Measurements from ENCODE around the gene LRP8. TPM values are rescaled to one million over a fixed set of nuclear protein-coding genes. Genes with fewer than 3 reads are reported as not detected.

LRP8 gene
- total and polyA plus RNA-seq, 4 donors, result 0.15 to 0.75 (median 0.29) TPM

DNA sequence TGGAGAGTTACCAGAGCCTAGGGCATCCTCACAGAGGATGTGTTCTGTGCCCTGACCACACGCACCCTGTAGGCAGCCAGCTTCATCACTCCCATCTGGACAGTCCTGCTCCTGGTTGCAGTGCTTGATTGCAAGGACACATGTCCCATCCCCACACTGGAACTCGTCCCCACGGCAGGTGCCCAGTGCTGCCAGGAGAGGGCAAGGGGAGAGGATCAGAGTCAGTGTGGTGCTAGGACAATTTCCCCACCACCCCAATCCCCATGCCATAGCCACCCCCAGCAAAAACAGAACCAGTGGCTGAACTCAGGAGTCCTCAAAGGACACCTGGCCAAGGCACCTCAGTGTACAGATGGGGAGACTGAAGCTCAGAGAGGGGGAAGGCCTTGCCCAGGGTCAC lies 52.3 kb downstream of the LRP8 start:
- no peak overlapping the region for H3K4me3 ChIP-seq (ENCODE audit: low read depth in 1 of 3, low read length in 3 of 3)
- no peaks in the 10 kb centered on the region for H3K36me3 ChIP-seq (ENCODE audit: control insufficient read depth in 4 of 4, insufficient read depth in 3 of 4, low read depth in 1 of 4, low read length in 3 of 4)
- no peaks in the 10 kb centered on the region for H3K4me1 ChIP-seq (ENCODE audit: control insufficient read depth in 4 of 4, insufficient read depth in 4 of 4, low read length in 3 of 4)
- H3K9ac ChIP-seq (ENCODE audit: low read depth in 1 of 2, low read length in 2 of 2), result no peak overlapping the region
- no peak overlapping the region for H3K27ac ChIP-seq (ENCODE audit: low read depth in 1 of 2, low read length in 2 of 2)
- TF ChIP-seq FOXA1 (IDR thresholded peaks at IDR 0.05) (no peak), FOXA2 (IDR thresholded peaks at IDR 0.05) (no peak), EGR1 (IDR thresholded peaks at IDR 0.05; ENCODE audit: low read depth in 2 of 2) (no peak), YY1 (IDR thresholded peaks at IDR 0.05) (no peak), JUND (IDR thresholded peaks at IDR 0.05) (no peak)
- no peaks in the 10 kb centered on the region for H3K27me3 ChIP-seq (ENCODE audit: control insufficient read depth in 4 of 4, insufficient read depth in 4 of 4, low read length in 3 of 4)
- 85% methylated on average over 3 of the region's 3 CpGs for WGBS
- no peak for DNase-seq (ENCODE audit: low spot score)
- H3K9me3 ChIP-seq (ENCODE audit: control insufficient read depth in 4 of 4, low read length in 3 of 4), result no peaks in the 10 kb centered on the region

DNA sequence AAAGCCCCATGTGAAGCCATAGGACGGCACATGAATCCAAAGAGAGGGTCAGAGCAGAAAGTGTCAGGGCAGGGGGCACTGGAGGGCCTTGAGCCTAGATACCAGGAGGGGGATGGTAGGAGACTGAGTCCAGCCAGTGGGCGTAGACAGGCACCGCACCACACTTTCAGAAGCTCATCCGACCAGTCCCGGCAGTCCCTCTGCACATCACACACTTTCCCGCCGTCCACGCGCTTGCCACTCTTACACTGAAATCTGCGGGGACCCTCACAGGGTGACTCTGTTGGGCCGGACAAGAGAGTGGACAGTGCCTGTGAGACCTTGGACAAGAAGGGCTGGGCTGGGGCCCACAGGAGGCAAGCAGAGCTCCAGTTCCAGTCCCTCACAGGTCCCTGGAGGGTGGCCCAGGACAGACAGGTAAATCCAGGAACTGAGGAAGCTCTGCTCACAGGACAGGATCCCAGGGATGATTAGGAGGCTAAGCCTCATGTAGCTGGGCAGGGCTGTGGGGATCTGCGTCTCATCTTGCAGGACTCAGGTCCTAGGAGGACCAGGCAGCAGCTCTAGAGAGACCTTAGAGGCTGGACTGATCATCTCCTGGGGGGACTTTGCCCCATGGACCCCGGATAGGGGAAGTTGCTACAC lies 53.2 kb downstream of the LRP8 start:
- Histone ChIP-seq H3K27ac (ENCODE audit: low read depth in 1 of 2, low read length in 2 of 2) (no peak overlapping the region), H3K4me1 (ENCODE audit: control insufficient read depth in 4 of 4, insufficient read depth in 4 of 4, low read length in 3 of 4) (no peaks in the 10 kb centered on the region), H3K9ac (ENCODE audit: low read depth in 1 of 2, low read length in 2 of 2) (no peak overlapping the region), H3K9me3 (ENCODE audit: control insufficient read depth in 4 of 4, low read length in 3 of 4) (no peaks in the 10 kb centered on the region), H3K27me3 (ENCODE audit: control insufficient read depth in 4 of 4, insufficient read depth in 4 of 4, low read length in 3 of 4) (no peaks in the 10 kb centered on the region), H3K4me3 (ENCODE audit: low read depth in 1 of 3, low read length in 3 of 3) (no peak overlapping the region), H3K36me3 (ENCODE audit: control insufficient read depth in 4 of 4, insufficient read depth in 3 of 4, low read depth in 1 of 4, low read length in 3 of 4) (no peaks in the 10 kb centered on the region)
- WGBS, result 92% methylated on average over 13 of the region's 13 CpGs
- no peak for DNase-seq (ENCODE audit: low spot score)
- TF ChIP-seq ATF3 (IDR thresholded peaks at IDR 0.05) (no peak), HNF4G (IDR thresholded peaks at IDR 0.05) (no peak), SP1 (IDR thresholded peaks at IDR 0.05) (no peak), FOXA1 (IDR thresholded peaks at IDR 0.05) (no peak), CTCF (IDR thresholded peaks at IDR 0.05; ENCODE audit: low read depth, low read length, missing input control) (no peak), ZBTB33 (IDR thresholded peaks at IDR 0.05) (no peak)

GRCh38 chr1:53274026-53274425 lies 53.8 kb downstream of the LRP8 start:
- Histone ChIP-seq H3K4me3 (ENCODE audit: low read depth in 1 of 3, low read length in 3 of 3) (no peak overlapping the region), H3K36me3 (ENCODE audit: control insufficient read depth in 4 of 4, insufficient read depth in 3 of 4, low read depth in 1 of 4, low read length in 3 of 4) (no peaks in the 10 kb centered on the region), H3K9ac (ENCODE audit: low read depth in 1 of 2, low read length in 2 of 2) (no peak overlapping the region), H3K9me3 (ENCODE audit: control insufficient read depth in 4 of 4, low read length in 3 of 4) (no peaks in the 10 kb centered on the region), H3K27me3 (ENCODE audit: control insufficient read depth in 4 of 4, insufficient read depth in 4 of 4, low read length in 3 of 4) (no peaks in the 10 kb centered on the region), H3K27ac (ENCODE audit: low read depth in 1 of 2, low read length in 2 of 2) (no peak overlapping the region), H3K4me1 (ENCODE audit: control insufficient read depth in 4 of 4, insufficient read depth in 4 of 4, low read length in 3 of 4) (no peaks in the 10 kb centered on the region)
- 95% methylated on average over 4 of the region's 4 CpGs for WGBS
- no peak for DNase-seq (ENCODE audit: low spot score)
- TF ChIP-seq FOXA2 (IDR thresholded peaks at IDR 0.05), result no peak
- no peak for TF ChIP-seq ATF3 (IDR thresholded peaks at IDR 0.05)
- TF ChIP-seq RAD21 (IDR thresholded peaks at IDR 0.05), result no peak
- no peak for TF ChIP-seq ZBTB33 (IDR thresholded peaks at IDR 0.05)
- TF ChIP-seq GABPA (IDR thresholded peaks at IDR 0.05 in 1 of 2, conservative IDR thresholded peaks at IDR 0.05 in 1 of 2), result no peak
- no peak for TF ChIP-seq JUND (IDR thresholded peaks at IDR 0.05)
- no peak for TF ChIP-seq REST (IDR thresholded peaks at IDR 0.05)
- TF ChIP-seq YY1 (IDR thresholded peaks at IDR 0.05), result no peak
- TF ChIP-seq SP1 (IDR thresholded peaks at IDR 0.05), result no peak
- no peak for TF ChIP-seq TAF1 (conservative IDR thresholded peaks at IDR 0.05)
- TF ChIP-seq RXRA (IDR thresholded peaks at IDR 0.05), result no peak
- no peak for TF ChIP-seq HNF4G (IDR thresholded peaks at IDR 0.05)
